Left lung (tissue), 10 donors: ENCODE data around the gene C6orf132. TPM values are rescaled to one million over a fixed set of nuclear protein-coding genes. Genes with fewer than 3 reads are reported as not detected.

Experiments
- ATAC-seq: fragments of 200-7000 bp; cut with Tn5 transposase; one replicate; pipeline ENCODE4 v1.9.1; 2020; ENCODE audit warnings: moderate library complexity
- DNase-seq, 4 donors: peaks; one replicate each; pipeline ENCODE4 v3.0.0-alpha.2; 2013 to 2020
- H3K27ac ChIP-seq, 2 donors: fragments of 200-600 bp; sonication (generic) in 1 of 2; one replicate each; pipeline versions ENCODE4 v1.5.0 to v1.8.0; 2020 to 2021
- H3K27me3 ChIP-seq, 2 donors: fragments of 200-600 bp; sonication (generic) in 1 of 2; one replicate each; pipeline versions ENCODE4 v1.5.0 to v1.8.0; 2020 to 2021
- H3K36me3 ChIP-seq, 2 donors: fragments of 200-600 bp; sonication (generic) in 1 of 2; one replicate each; pipeline versions ENCODE4 v1.5.0 to v1.8.0; 2020 to 2021
- H3K4me1 ChIP-seq, 2 donors: fragments of 200-600 bp; one replicate each; pipeline ENCODE4 v1.8.0; 2021
- H3K4me3 ChIP-seq, 2 donors: fragments of 200-600 bp; sonication (generic) in 1 of 2; one replicate each; pipeline versions ENCODE4 v1.5.0 to v1.8.0; 2020 to 2021; ENCODE audit warnings: mild to moderate bottlenecking in 1 of 2
- H3K9me3 ChIP-seq, 2 donors: fragments of 200-600 bp; sonication (generic) in 1 of 2; one replicate each; pipeline versions ENCODE4 v1.5.0 to v1.8.0; 2020 to 2021
- CTCF ChIP-seq, 2 donors: fragments of 200-600 bp; sonication (generic) in 1 of 2; IDR thresholded peaks; one replicate each; pipeline versions ENCODE4 v1.5.0 to v1.8.0; 2021; ENCODE audit warnings: antibody characterized with exemption in 2 of 2
- intact Hi-C, 2 donors: fragments of 100-400 bp; cut with DNase I; formaldehyde crosslinking; loops; one replicate each; pipeline versions ENCODE4 v1.11.2 to v1.14.2; 2022
- polyA plus RNA-seq, 6 donors: library from polyadenylated mRNA; unstranded; fragments of 120-200 nt; gene quantifications; one replicate each; pipeline ENCODE4 v1.2.1, GENCODE V29; 2013; ENCODE audit not compliant: insufficient read length in 6 of 6
- total RNA-seq, 2 donors: library from RNA; stranded (reverse); fragmentation: NEBNext Ultra II Directional; extraction: Animal tissue kit (Norgen Biotek cat#: 25700); gene quantifications; one replicate each; pipeline ENCODE4 v1.2.1, GENCODE V29; 2021
- donor health status: DM: no; HTN: yes; CAD: no.
- donor health status: DM: no; HTN: no; CAD: no.

C6orf132 gene
- total and polyA plus RNA-seq, 8 donors = 2.4 to 20.3 (median 3.0) TPM

- no peaks in the 10 kb centered on the region for H3K9me3 ChIP-seq
- H3K4me1 ChIP-seq = no peaks in the 10 kb centered on the region
- H3K36me3 ChIP-seq = peaks cover 0 to 39% of the 10 kb centered on the region in 2 donors
- intact Hi-C loops = no loop called here
- no peak for ATAC-seq
- H3K27ac ChIP-seq = no peak overlapping the region
- peak in 1 of 4 donors; percentile 12 for DNase-seq
- no peak for TF ChIP-seq CTCF (IDR thresholded peaks at IDR 0.05)
- no peak overlapping the region for H3K4me3 ChIP-seq
- no peaks in the 10 kb centered on the region for H3K27me3 ChIP-seq
Observed at GRCh38 chr6:42083530-42083929, 58.9 kb downstream of the C6orf132 start.

- DNase-seq (no peak), ATAC-seq (no peak)
- Histone ChIP-seq H3K9me3 (no peaks in the 10 kb centered on the region), H3K36me3 (peaks cover 0 to 70% of the 10 kb centered on the region in 2 donors), H3K4me3 (no peak overlapping the region), H3K27me3 (no peaks in the 10 kb centered on the region), H3K4me1 (peaks cover 0 to 3% of the 10 kb centered on the region in 2 donors), H3K27ac (no peak overlapping the region)
- TF ChIP-seq CTCF (IDR thresholded peaks at IDR 0.05) = no peak
- intact Hi-C loops = loop anchor here in 1 of 2 donors (10.0 kb wide), 1 partner anchor 135 kb away; the partner anchor contains the start of gene MRPS10
Observed at GRCh38 chr6:42079941-42080464, 62.4 kb downstream of the C6orf132 start.

GRCh38 chr6:42078386-42078785 lies 64.0 kb downstream of the C6orf132 start:
- DNase-seq (no peak), ATAC-seq (no peak)
- Histone ChIP-seq H3K36me3 (peaks cover 0 to 86% of the 10 kb centered on the region in 2 donors), H3K4me3 (no peak overlapping the region), H3K9me3 (no peaks in the 10 kb centered on the region), H3K27me3 (no peaks in the 10 kb centered on the region), H3K27ac (no peak overlapping the region), H3K4me1 (peaks cover 0 to 3% of the 10 kb centered on the region in 2 donors)
- intact Hi-C loops = loop anchor here in 1 of 2 donors (10.0 kb wide), 1 partner anchor 136 kb away; the partner anchor contains the start of gene MRPS10
- no peak for TF ChIP-seq CTCF (IDR thresholded peaks at IDR 0.05)

GRCh38 chr6:42075159-42075838 lies 67.1 kb downstream of the C6orf132 start:
- Histone ChIP-seq H3K36me3 (peaks cover 0 to 96% of the 10 kb centered on the region in 2 donors), H3K27ac (no peak overlapping the region), H3K9me3 (no peaks in the 10 kb centered on the region), H3K4me3 (no peak overlapping the region), H3K4me1 (peaks cover 0 to 3% of the 10 kb centered on the region in 2 donors), H3K27me3 (no peaks in the 10 kb centered on the region)
- intact Hi-C loops = loop anchor here in 1 of 2 donors (2.0 to 10.0 kb wide), 2 partner anchors 92 to 140 kb away; partner anchors contain the start of gene MRPS10
- peak; percentile 69 to 80 for TF ChIP-seq CTCF (IDR thresholded peaks at IDR 0.05)
- DNase-seq (peak; percentile 54 to 87 (median 80)), ATAC-seq (peak; percentile 96)

GRCh38 chr6:42073287-42073686 lies 69.1 kb downstream of the C6orf132 start:
- no peaks in the 10 kb centered on the region for H3K27me3 ChIP-seq

More at GRCh38 chr6:42073287-42073686, 69.1 kb downstream of the C6orf132 start:
- H3K4me1 ChIP-seq = peaks cover 0 to 3% of the 10 kb centered on the region in 2 donors
- peaks cover 0 to 96% of the 10 kb centered on the region in 2 donors for H3K36me3 ChIP-seq
- DNase-seq = no peak
- ATAC-seq = no peak
- H3K4me3 ChIP-seq = no peak overlapping the region
- H3K27ac ChIP-seq = no peak overlapping the region
- intact Hi-C loops = loop anchor here in 1 of 2 donors (10.0 kb wide), 1 partner anchor 142 kb away; the partner anchor contains the start of gene MRPS10
- no peaks in the 10 kb centered on the region for H3K9me3 ChIP-seq
- TF ChIP-seq CTCF (IDR thresholded peaks at IDR 0.05) = no peak
